Measurements from ENCODE around the gene MANF.

The MANF gene

GRCh38 chr3:51436998-51437639 lies 52.0 kb downstream of the MANF start:
- no peak for DNase-seq

All from C1 segment of cervical spinal cord (tissue), 14 donors.